ENCODE measurements around the gene RASAL2. TPM values are rescaled to one million over a fixed set of nuclear protein-coding genes. Genes with fewer than 3 reads are reported as not detected.

Gene RASAL2
- total RNA-seq, 1 experiment from 2014 or later = 22.2 TPM

GRCh38 chr1:178411756-178412399 lies 318.0 kb downstream of the RASAL2 start:
- Histone ChIP-seq H3K27me3 (ENCODE audit: insufficient read depth, low read length) (no peaks in the 10 kb centered on the region), H3K4me1 (ENCODE audit: insufficient read depth, low read length) (no peaks in the 10 kb centered on the region; the same call in 1 of the 2 replicates), H4K20me1 (ENCODE audit: control insufficient read depth, insufficient read depth, insufficient read length) (no peaks in the 10 kb centered on the region), H3K4ac (ENCODE audit: low read depth, low read length) (no peak overlapping the region), H2BK120ac (ENCODE audit: low read depth, low read length, poor library complexity, severe bottlenecking) (no peak overlapping the region), H4K91ac (ENCODE audit: insufficient read length, low read depth, low read length) (no peak overlapping the region), H3K14ac (ENCODE audit: insufficient read depth, low read length) (no peak overlapping the region; the same call in 1 of the 2 replicates), H3K56ac (ENCODE audit: insufficient read length, low read depth, low read length) (no peak overlapping the region), H3K9me3 (ENCODE audit: control insufficient read depth, low read depth, low read length) (no peaks in the 10 kb centered on the region), H3T11ph (ENCODE audit: low read length) (no peak overlapping the region), H3K23ac (ENCODE audit: insufficient read length, low read depth, low read length) (no peak overlapping the region), H4K5ac (ENCODE audit: insufficient read length, low read depth, low read length) (no peak overlapping the region), H2BK15ac (ENCODE audit: low read depth, low read length) (no peak overlapping the region), H3K27ac (ENCODE audit: insufficient read length, low read depth, low read length) (no peak overlapping the region), H3K79me1 (ENCODE audit: insufficient read depth, low read depth, low read length, poor library complexity, severe bottlenecking) (no peaks in the 10 kb centered on the region), H3K18ac (ENCODE audit: insufficient read length, low read depth, low read length) (no peak overlapping the region), H2AK5ac (ENCODE audit: insufficient read length, low read length) (no peak overlapping the region), H2BK5ac (ENCODE audit: insufficient read length, low read length) (no peak overlapping the region), H2BK20ac (ENCODE audit: low read depth, low read length, poor library complexity, severe bottlenecking) (no peak overlapping the region), H4K8ac (replicated peaks; ENCODE audit: insufficient read length, low read depth, low read length) (no peak overlapping the region), H2BK12ac (ENCODE audit: insufficient read length, low read depth, low read length) (no peak overlapping the region), H3K79me2 (ENCODE audit: insufficient read depth, low read length) (no peaks in the 10 kb centered on the region), H3K9ac (ENCODE audit: extremely low read depth, insufficient read length, low read length) (no peak overlapping the region), H3K4me2 (ENCODE audit: insufficient read depth, insufficient read length, low read length) (no peak overlapping the region), H2AFZ (ENCODE audit: low read length) (no peak overlapping the region), H3K23me2 (ENCODE audit: insufficient read length, low read depth, low read length, poor library complexity, severe bottlenecking) (no peaks in the 10 kb centered on the region)
- H3K36me3 Mint-ChIP-seq (ENCODE audit: insufficient read depth in 1 of 3, low read depth in 3 of 3) = peaks cover 2 to 11% (median 8%) of the 10 kb centered on the region in 3 experiments; a peak in 4 of 7 replicates
- H3K9me3 Mint-ChIP-seq = no peaks in the 10 kb centered on the region
- no peak for DNase-seq
- TF ChIP-seq CTCF (conservative IDR thresholded peaks at IDR 0.05) = no peak
- peaks cover 3 to 7% of the 10 kb centered on the region in 2 experiments; a peak in 3 of 4 replicates for H3K4me1 Mint-ChIP-seq
- no peak overlapping the region for H3K27ac Mint-ChIP-seq
- H3K4me3 Mint-ChIP-seq = no peak overlapping the region
- no peaks in the 10 kb centered on the region for H3K27me3 Mint-ChIP-seq (ENCODE audit: low read depth)
- WGBS (ENCODE audit: extremely low coverage, insufficient read length, low lambda C conversion rate) = no CpG with 5 or more reads among the region's 7 CpGs
